Measurements from ENCODE around the gene PRLR. TPM values are rescaled to one million over a fixed set of nuclear protein-coding genes. Genes with fewer than 3 reads are reported as not detected.

The PRLR gene
- total and polyA plus RNA-seq, 2 of the 13 experiments (the other 11 are each of a cell fraction or from before 2014, with no cell fraction given) = 12.2 to 13.3 TPM

GRCh38 chr5:35182910-35183535, 47.3 kb downstream of the PRLR start:
- Histone ChIP-seq H3K79me2 (ENCODE audit: insufficient read depth, low read length) (no peaks in the 10 kb centered on the region), H4K20me1 (ENCODE audit: insufficient read depth, low read length) (no peaks in the 10 kb centered on the region), H3K4me3 (replicated peaks in 1 of 3; ENCODE audit: insufficient read depth in 1 of 3, low read depth in 2 of 3, low read length in 3 of 3) (no peak overlapping the region), H3K27me3 (ENCODE audit: control insufficient read depth in 1 of 2, insufficient read depth in 2 of 2, low read length in 2 of 2) (no peaks in the 10 kb centered on the region), H3K4me1 (ENCODE audit: insufficient read depth, low read length) (peaks cover 36% of the 10 kb centered on the region), H3K4me2 (ENCODE audit: low read depth, low read length) (no peak overlapping the region), H2AFZ (ENCODE audit: low read length) (no peak overlapping the region), H3K9me3 (ENCODE audit: low read length) (no peaks in the 10 kb centered on the region), H3K9ac (ENCODE audit: insufficient read depth, low read depth, low read length) (no peak overlapping the region), H3K36me3 (replicated peaks in 1 of 2; ENCODE audit: control insufficient read depth in 1 of 2, insufficient read depth in 2 of 2, low read length in 2 of 2) (no peaks in the 10 kb centered on the region), H3K27ac (ENCODE audit: extremely low read length, insufficient read depth, low read length) (no peak overlapping the region)
- no TSS peak for BruUV-seq (replicated peaks)
- CTCF ChIA-PET (ENCODE audit: low intra/inter-chr PET ratio, low total read pairs) = interaction anchor here (0.8 to 2.3 kb wide), 4 partner anchors 79 to 93 kb away, joined by 3 to 23 read pairs (median 4); no protein-coding TSS in a partner anchor
- ATAC-seq (peak; percentile 74), DNase-seq (ENCODE audit: low spot score) (peak; percentile 65), FAIRE-seq (peak; percentile 81)
- intact Hi-C loops (cut with micrococcal nuclease; ENCODE audit: unreplicated experiment) = loop anchor here (1.0 kb wide), 1 partner anchor 94 kb away; no protein-coding TSS in a partner anchor
- POLR2A ChIA-PET = interaction anchor here (1.4 kb wide), 1 partner anchor 12 kb away, joined by 4 read pairs; no protein-coding TSS in a partner anchor
- 62% methylated on average over 7 of the region's 7 CpGs for WGBS (ENCODE audit: low lambda C conversion rate)
- in situ Hi-C loops (cut with HindIII; ENCODE audit: extremely low pct_ligation_motif_present, low pct_unique_long_range_greater_than_20kb) = no loop called here
- TF ChIP-seq ZNF598 (CRISPR knock-in tag; IDR thresholded peaks at IDR 0.05; ENCODE audit: borderline replicate concordance) = no peak
- TF ChIP-seq CEBPG (CRISPR knock-in tag; IDR thresholded peaks at IDR 0.05) = peak; percentile 51; the same call in 1 of the 2 replicates
- TF ChIP-seq SMC3 (IDR thresholded peaks at IDR 0.05; ENCODE audit: low read length) = peak; percentile 95
- no peak for TF ChIP-seq TERF1 (CRISPR knock-in tag; IDR thresholded peaks at IDR 0.05)
- TF ChIP-seq CEBPB (IDR thresholded peaks at IDR 0.05; ENCODE audit: borderline replicate concordance, low read depth, low read length) = peak; percentile 54; the same call in 1 of the 2 replicates
- TF ChIP-seq ARID3A (IDR thresholded peaks at IDR 0.05; ENCODE audit: low read depth, low read length) = peak; percentile 21; the same call in 1 of the 2 replicates
- peak in 1 of 2 experiments; percentile 41; a peak in 1 of 4 replicates for TF ChIP-seq ATF4 (CRISPR knock-in tag; IDR thresholded peaks at IDR 0.05)
- TF ChIP-seq YEATS4 (CRISPR knock-in tag; IDR thresholded peaks at IDR 0.05; ENCODE audit: borderline replicate concordance) = no peak
- no peak for TF ChIP-seq ZMYM2 (CRISPR knock-in tag; IDR thresholded peaks at IDR 0.05)
- no peak for TF ChIP-seq ZNF547 (CRISPR knock-in tag; IDR thresholded peaks at IDR 0.05)
- peak; percentile 82; the same call in 1 of the 2 replicates for TF ChIP-seq MIXL1 (CRISPR knock-in tag; IDR thresholded peaks at IDR 0.05)
- TF ChIP-seq RAD21 (CRISPR knock-in tag; IDR thresholded peaks at IDR 0.05) = peak; percentile 89
- TF ChIP-seq RXRB (CRISPR knock-in tag; IDR thresholded peaks at IDR 0.05; ENCODE audit: borderline replicate concordance) = 0 out of 2 replicates have a peak, but pooled peaks have one; percentile 13
- TF ChIP-seq ZNF709 (CRISPR knock-in tag; IDR thresholded peaks at IDR 0.05) = 0 out of 2 replicates have a peak, but pooled peaks have one; percentile 16
- TF ChIP-seq SCMH1 (CRISPR knock-in tag; IDR thresholded peaks at IDR 0.05; ENCODE audit: borderline replicate concordance) = no peak
- no peak for TF ChIP-seq ZNF281 (CRISPR knock-in tag; IDR thresholded peaks at IDR 0.05; ENCODE audit: borderline replicate concordance)
- peak; percentile 92 for TF ChIP-seq STAG1 (CRISPR knock-in tag; IDR thresholded peaks at IDR 0.05)
